HG03196 (cell line): ENCODE results near the gene ACVR1B.

Experiments used
- ATAC-seq: cut with Tn5 transposase; IDR thresholded peaks from one replicate; pipeline ENCODE4 v1.9.1; 2021; ENCODE audit not compliant: unreplicated experiment

The ACVR1B gene

DNA sequence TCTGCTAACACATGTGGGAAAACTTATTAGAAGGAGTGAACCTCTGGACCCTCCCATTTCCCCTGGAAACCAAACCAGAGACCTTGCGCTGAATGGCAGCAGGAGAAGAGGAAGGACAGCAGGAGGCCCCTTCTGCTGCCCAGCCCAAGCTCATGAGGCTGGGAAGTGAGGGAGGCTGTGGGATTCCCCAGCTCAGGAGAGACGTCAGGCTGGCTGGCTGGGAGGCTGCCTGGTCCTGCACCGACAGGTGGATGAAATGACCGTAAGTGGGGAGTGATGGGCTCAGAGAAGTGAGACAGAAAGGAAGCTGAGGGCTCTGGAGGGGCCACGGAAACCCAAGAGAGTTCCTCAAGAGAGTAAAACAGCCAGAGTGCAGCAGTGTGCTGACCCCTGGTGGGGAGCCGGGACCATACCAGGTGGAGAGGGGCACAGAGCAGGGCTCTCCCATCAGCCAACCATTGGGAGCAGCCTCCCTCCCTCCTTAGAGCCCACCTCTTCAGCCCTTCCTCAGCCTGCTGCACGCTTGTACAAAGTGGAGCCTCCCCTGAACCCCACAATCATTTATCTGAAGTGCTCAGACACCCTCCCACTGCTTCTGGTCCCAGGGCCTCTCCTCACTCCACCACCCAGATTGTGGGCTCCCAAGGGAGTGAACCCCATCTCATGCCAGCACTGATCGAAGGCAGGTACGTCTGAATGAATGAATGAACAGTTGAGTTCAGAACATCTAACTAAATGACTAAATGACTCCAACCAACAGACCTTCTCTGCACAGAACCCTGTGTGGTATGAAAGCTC lies 69.2 kb downstream of the ACVR1B start:
- no peak for ATAC-seq

- no peak for ATAC-seq
Observed at GRCh38 chr12:52022841-52023181, 71.3 kb downstream of the ACVR1B start.

DNA sequence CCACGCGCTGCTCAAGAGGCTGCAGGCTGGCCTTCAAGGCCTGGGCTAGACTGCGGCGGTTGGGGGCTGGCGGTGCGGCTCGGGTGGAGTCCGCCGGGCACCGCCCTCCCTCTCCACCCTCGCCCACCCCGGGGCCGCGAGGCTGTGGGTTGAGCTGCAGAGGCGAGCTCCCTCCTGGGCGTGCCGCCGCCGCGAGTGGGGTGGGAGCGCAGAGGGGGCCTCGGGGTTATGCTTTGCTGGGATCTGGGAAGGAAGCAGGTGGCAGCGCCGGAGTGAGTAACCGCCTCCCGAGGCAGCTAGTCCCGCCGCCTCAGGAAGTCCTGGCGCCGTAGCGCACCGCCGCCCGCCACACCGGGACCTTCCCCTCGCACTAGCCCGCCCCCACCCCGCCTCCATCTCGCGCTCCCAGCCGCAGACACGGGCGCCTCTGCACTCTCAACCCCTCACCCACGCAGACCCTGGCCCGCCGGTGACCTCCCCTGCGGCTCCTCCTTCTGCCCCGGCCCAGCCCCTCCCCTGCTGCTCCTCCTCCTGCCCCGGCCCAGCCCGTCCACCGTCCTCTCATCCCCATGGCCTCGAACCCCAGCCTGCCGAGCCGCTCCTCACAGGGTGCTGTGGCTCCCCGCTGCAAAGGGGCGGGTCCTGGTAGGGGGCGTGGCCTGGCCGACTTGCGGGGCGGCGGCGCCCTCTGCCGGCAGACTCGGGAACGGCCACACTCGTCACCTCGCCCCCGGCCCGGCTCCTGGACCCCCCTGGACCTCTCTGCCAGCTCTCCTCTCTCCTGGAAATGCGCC lies 71.9 kb downstream of the ACVR1B start:
- ATAC-seq: no peak

DNA sequence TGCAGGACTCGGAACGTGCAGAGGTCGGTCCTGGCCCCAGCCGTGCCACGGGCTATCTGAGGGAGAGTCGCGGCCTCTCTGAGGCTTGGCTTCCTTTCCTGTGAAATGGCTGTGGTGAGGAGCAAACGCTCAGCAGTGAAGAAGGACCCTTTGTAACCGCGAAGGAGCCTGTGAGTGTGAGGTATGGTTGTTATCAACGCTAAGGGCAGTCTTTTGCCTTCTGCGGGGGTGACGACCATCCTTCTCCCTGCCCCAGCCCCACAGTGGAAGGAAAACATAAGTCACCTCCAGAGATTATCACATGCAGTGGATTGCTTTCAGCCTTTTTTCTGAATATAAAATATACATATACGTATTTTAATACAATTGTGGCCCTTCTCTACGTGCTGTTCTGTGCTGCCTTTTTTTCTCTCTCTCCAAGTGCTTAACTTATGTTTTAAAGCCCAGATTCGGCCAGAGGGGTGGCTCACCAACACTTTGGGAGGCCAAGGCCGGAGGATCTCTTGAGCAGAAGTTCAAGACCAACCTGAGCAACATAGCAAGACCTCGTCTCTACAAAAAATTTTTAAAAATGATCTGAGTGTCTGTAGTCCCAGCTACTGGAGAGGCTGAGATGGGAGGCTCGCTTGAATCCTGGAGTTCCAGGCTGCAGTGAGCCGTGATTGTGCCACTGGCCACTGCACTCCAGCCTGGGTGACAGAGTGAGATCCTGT lies 72.6 kb downstream of the ACVR1B start:
- ATAC-seq: no peak

DNA sequence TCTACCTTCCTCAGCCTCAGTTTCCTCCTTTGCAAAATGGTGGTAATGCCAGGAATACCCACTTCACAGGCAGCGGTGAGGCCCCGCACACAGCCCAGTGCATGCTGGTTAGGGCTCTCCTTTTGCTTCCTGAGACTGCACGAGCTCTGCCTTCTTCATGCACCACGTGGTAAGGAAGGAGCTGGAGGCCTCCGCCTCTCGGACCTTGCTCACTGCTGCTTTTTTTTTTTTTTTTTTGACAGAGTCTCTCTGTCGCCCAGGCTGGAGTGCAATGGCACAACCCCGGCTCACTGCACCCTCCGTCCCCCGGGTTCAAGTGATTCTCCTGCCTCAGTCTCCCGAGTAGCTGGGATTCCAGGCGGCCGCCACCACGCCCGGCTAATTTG lies 73.3 kb downstream of the ACVR1B start:
- no peak for ATAC-seq

GRCh38 chr12:52026263-52026662 lies 74.8 kb downstream of the ACVR1B start:
- ATAC-seq: no peak

DNA sequence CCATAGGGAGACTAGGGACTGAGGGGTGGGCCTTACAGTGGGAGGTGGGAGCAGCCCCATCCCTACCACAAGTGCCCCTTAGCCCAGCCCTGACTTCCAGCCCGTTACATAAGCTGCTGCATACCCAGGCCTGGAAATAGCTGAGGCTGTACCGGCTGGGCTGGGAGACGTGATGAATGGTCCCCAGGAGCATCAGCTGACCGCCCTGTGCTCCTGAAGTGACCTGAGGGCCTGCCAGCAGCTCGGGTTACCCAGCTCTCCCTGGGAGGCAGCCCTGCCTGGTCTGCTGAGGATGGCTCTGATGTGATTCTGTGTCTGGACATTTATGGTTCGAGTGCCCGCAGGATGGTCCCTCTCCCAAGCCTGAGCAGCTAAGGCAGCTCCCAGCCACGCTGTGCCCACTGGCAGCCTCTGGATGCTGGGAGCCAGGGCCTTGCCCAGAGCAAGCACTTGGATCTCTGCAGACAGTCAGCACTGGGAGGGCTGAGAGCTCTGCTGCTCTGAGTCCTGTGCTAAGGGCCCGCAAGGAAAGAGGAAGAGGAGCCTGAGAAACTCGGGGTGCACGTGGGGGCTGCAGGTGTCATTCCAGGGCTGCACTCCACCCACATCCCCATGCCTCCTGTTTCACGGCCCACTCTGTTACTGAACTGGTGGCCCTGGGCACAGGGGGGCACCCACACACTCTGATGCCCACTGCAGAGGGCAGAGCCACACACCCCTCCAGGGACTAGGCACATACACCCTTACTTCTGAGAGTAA lies 75.8 kb downstream of the ACVR1B start:
- ATAC-seq: no peak

DNA sequence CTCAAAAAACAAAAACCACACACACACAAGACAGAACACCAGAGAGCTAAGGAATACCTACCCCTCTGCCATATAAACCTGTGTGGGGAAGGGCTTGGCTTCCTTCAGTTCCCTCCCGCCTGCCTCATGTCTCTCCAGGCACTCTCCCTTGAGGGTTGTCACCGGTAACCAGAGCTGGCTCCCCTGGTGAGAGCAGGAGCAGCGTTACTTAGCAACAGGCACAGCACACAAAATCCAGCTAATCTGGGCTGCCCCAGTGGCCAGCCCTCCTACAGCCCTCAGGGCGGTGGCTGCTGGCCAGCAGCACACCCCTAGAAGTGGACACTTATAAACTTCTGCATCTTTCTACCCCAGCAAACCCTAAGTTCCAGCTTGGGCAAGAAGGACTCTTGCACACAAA lies 78.2 kb downstream of the ACVR1B start:
- no peak for ATAC-seq

DNA sequence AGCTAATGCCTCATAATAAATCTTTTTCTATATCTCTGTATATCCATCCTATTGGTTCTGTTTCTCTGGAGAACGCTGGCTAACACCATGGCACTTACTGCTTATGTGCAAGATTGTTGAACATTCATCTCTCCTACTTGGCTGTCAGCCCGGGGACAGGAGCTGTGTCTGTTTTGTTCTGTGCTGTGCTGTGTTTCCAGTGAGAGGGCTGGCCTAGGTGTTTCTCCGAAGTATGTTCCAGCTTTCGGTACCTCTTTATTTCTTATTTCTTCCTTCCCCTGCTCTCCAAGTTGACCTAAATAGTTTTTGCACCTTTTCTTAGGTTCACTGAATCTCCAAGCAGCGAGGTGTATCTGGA lies 80.9 kb downstream of the ACVR1B start:
- ATAC-seq: no peak

DNA sequence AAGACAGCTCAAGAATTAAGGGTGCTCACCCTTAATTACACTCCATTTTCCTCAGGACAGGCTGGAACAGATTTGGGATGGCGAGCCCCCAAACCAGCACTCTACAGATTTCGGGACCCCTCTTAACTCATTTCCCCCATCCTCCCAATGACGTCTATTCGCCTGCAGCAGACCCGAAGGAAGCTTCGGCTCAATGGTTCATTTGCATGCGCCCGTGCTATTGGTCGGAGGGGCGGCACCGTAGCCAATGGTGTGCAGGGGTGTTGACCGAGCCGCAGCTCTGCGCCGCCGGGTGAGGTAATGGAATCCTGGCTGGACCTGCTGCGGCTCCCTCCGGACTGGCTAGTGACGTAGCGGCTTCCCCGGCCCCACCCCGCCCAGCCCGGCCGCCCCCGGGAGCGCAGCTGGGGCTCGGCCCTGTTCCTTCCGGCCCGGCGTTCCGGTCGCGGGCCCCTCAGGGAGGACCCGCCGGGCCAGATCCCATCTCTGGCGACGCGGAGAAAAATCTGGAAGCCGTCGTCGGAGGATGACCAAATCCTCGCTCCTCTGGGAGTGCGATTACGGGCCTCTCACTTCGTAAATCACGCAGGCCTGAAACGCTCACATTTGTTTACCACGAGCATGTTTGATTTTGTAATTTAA lies 81.4 kb downstream of the ACVR1B start:
- peak; percentile 86 for ATAC-seq

DNA sequence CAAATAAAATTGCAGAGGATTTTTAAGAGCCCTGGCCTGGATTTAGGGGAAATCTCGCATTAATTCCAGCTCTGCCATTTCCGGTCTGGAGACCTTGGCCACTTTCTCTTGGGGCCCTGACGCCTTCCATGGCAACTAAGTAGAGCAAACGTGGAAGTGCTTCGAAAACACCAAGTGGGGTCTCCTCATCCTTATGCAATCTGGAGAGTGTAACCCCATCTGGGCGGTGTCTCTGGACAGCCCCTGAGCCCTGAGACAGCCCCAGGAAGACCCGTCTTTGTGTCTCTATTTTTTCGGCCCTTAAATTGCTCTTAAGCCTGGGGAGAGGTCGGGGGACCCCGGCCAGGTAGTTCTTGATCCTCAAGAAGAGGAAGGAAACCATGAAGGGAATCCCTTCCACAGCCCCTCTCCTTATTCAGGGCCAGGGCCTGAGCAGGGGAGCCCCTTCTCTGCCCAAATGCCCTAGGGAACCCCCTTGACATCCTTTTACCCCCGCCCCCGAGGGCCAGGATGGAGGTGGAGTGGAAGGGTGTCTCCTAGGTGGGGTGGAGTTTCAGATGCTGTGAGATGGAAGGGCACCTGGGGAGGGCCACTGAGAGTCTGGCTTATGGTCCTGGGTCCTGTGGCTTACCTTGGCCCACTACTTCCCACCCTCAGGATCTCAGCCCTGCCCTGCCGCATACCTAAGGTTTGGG lies 82.1 kb downstream of the ACVR1B start:
- ATAC-seq: no peak

DNA sequence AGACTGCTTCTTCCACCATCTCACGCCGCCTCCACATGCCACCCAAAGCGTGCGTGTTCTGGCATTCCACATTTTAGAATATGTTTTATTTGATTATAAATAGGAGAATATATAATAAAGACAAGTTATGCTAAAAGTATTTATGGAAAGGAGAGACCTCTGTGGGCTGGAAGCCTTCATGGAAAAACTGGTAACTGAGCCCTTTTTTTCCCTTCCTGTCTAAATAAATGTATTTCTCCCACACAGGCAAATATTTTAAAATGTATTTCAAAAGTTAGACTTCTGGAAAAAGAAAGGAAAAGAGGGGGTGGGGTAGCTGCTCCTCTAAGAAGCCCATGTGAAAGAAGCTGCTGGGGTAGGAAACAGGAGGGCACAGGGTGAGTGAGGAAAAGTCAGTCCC lies 83.7 kb downstream of the ACVR1B start:
- ATAC-seq: no peak

GRCh38 chr12:52035926-52036325 lies 84.4 kb downstream of the ACVR1B start:
- ATAC-seq: no peak

DNA sequence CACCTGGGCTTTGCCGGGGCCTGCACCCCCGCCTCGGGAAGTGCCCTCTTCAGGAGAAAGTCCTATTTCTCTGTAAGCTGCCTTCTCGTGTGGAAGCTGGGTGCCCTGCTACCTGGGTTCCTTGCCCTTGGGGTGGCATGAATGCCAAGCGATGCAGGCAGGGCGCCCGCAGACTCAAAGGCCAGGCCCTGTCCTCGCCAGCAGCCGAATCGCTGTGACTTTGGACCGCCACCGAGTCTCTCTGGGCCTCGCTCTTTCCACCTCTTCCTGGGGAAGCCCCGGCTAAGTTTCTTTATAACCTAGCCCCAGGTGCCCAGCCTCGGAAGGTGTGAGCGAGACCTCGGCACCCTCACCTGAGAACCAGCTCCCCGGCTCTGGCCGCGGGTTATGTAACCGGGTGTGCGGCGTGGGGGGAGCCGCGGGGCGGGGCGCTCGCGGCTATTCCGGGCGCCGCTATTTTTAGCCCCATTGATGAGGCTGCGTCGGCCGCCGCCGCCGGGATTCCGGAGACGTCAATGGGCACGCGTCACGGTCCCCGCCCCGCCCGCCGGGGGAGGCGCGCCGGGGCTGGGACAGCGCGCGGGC lies 85.2 kb downstream of the ACVR1B start:
- peak; percentile 39 for ATAC-seq

GRCh38 chr12:52037248-52037861 lies 85.9 kb downstream of the ACVR1B start:
- no peak for ATAC-seq

DNA sequence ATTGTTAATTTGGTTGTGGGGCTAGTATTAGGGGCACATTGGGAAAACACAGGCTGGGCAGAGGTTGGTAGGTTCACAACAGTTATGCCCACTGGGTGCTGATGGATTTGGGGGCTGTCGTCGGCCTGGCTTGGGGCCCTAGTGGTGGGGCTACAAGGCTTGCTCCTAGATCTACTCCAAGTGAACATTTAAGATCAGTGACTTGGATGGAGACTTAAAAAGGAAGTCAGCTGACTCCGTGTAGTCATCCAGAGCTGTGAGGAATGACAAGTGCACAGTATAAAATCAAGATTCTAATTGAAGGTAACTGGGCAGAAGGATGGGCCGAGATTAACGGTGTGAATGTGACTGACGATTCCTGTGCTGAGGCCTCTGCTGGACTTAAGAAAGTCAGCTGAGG lies 86.9 kb downstream of the ACVR1B start:
- no peak for ATAC-seq

GRCh38 chr12:52041035-52041434 lies 89.5 kb downstream of the ACVR1B start:
- ATAC-seq: no peak

- no peak for ATAC-seq
Observed at GRCh38 chr12:52041695-52042123, 90.2 kb downstream of the ACVR1B start.

DNA sequence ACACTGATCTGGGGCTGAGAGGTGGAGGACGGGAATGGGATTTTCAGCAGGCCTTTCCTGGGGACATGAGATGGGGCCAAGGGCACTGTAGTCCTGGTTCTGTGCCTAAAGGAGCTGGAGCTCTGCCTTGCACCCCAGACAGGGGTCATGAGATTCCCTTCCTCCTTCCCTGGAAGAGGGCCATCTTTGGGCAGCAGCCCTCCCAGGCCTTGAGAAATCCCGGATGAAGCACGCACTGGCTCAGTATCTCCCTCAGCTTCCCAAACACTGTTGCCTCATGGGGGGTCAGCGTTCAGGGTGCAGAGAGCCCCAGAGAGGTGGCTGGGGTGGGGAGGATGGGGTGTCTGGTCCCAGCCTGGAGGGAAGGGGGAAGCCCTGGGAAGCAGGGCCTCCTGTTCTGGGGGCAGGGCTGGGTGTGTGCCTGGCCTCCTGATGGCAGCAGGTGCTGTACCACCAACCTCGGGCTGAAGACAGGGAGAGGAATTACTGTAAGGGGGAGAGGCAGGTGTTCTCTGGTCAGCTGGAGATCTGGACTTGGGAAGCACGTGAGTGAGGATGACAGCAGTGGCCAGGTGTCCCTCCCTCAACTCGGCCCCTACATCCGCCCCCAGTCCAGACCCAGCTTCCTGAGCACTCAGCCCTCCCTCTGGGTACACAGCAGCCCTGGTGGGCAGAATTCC lies 91.3 kb downstream of the ACVR1B start:
- no peak for ATAC-seq
